ENCODE data around the gene SH3YL1. TPM values are rescaled to one million over a fixed set of nuclear protein-coding genes. Genes with fewer than 3 reads are reported as not detected.

Gene SH3YL1
- total and polyA plus RNA-seq, 7 donors = 7.7 to 10.0 (median 9.2) TPM

DNA sequence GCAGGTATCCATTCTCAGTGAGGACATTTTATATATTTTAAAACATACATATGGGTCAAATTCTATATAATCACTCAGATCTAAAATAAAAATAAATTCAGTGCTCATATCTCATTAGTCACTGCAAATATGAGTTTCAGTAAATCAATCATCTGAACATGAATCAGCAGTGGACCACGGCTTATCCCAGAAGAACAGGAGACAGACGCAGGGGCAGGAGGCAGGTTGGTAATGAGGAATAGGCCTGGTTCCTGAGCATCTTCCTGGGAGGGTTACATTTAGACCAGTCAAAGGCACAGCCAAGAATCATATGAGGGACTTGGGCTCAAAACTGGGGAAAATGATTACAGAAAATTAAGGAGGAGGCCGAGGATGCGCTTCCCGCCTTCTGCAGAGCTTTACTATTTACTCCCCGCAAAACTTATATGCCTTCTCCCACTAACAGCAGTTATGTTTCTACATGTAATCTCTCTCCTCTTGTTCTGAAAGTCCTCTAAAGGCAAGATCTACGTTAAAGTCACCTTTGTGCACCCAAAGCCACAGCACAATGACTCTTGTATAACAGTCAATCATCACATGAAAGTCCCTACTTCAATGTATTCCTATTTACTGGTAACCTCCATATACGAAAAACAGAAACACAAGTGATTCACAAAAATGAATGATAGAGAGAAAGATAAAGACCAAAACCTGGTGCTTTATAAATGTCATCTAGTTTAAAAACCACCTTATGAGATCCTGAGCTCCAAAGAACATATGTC lies 35.1 kb downstream of the SH3YL1 start:
- no peak for ATAC-seq
- Histone ChIP-seq H3K36me3 (ENCODE audit: insufficient read depth in 1 of 2, low read depth in 1 of 2) (peaks cover 7 to 87% of the 10 kb centered on the region in 2 donors), H3K4me3 (no peak overlapping the region), H3K27ac (no peak overlapping the region), H3K27me3 (ENCODE audit: insufficient read depth in 3 of 3, low read length in 2 of 3) (no peaks in the 10 kb centered on the region), H3K4me1 (no peaks in the 10 kb centered on the region), H3K9me3 (no peaks in the 10 kb centered on the region)
- TF ChIP-seq, protein P1, sequence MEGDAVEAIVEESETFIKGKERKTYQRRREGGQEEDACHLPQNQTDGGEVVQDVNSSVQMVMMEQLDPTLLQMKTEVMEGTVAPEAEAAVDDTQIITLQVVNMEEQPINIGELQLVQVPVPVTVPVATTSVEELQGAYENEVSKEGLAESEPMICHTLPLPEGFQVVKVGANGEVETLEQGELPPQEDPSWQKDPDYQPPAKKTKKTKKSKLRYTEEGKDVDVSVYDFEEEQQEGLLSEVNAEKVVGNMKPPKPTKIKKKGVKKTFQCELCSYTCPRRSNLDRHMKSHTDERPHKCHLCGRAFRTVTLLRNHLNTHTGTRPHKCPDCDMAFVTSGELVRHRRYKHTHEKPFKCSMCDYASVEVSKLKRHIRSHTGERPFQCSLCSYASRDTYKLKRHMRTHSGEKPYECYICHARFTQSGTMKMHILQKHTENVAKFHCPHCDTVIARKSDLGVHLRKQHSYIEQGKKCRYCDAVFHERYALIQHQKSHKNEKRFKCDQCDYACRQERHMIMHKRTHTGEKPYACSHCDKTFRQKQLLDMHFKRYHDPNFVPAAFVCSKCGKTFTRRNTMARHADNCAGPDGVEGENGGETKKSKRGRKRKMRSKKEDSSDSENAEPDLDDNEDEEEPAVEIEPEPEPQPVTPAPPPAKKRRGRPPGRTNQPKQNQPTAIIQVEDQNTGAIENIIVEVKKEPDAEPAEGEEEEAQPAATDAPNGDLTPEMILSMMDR (IDR thresholded peaks at IDR 0.05) = no peak
- DNase-seq = no peak
- 92 to 95% (median 95%) methylated on average over 8 of the region's 8 CpGs for WGBS, 3 donors
- intact Hi-C loops (cut with DNase I) = no loop called here

DNA sequence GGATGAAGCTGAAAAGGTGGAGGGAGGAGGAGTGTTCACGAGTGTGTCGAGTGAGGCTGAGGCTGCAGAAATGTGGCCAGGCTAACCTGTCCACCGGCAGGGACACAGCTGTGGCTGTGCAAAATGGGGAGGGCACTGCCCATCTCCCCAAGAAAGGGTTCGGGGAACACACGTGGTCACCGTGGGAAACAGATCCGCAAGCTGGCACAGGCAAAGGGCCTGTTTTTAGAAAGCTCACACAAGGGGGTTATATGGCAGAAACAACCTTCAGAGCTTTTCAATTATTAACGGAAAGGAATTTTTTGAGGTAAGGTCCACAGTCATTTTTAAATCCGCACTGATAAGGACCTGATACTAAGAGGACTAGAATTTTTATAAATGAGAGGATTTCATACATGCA lies 35.7 kb downstream of the SH3YL1 start:
- 83 to 90% (median 84%) methylated on average over 9 of the region's 9 CpGs for WGBS, 3 donors
- intact Hi-C loops (cut with DNase I) = no loop called here
- H3K36me3 ChIP-seq (ENCODE audit: insufficient read depth in 1 of 2, low read depth in 1 of 2) = peaks cover 8 to 89% of the 10 kb centered on the region in 2 donors
- H3K27ac ChIP-seq = no peak overlapping the region
- H3K9me3 ChIP-seq = no peaks in the 10 kb centered on the region
- no peak overlapping the region for H3K4me3 ChIP-seq
- TF ChIP-seq, protein P1 (IDR thresholded peaks at IDR 0.05) = no peak
- no peaks in the 10 kb centered on the region for H3K4me1 ChIP-seq
- ATAC-seq (no peak), DNase-seq (no peak)
- no peaks in the 10 kb centered on the region for H3K27me3 ChIP-seq (ENCODE audit: insufficient read depth in 3 of 3, low read length in 2 of 3)

DNA sequence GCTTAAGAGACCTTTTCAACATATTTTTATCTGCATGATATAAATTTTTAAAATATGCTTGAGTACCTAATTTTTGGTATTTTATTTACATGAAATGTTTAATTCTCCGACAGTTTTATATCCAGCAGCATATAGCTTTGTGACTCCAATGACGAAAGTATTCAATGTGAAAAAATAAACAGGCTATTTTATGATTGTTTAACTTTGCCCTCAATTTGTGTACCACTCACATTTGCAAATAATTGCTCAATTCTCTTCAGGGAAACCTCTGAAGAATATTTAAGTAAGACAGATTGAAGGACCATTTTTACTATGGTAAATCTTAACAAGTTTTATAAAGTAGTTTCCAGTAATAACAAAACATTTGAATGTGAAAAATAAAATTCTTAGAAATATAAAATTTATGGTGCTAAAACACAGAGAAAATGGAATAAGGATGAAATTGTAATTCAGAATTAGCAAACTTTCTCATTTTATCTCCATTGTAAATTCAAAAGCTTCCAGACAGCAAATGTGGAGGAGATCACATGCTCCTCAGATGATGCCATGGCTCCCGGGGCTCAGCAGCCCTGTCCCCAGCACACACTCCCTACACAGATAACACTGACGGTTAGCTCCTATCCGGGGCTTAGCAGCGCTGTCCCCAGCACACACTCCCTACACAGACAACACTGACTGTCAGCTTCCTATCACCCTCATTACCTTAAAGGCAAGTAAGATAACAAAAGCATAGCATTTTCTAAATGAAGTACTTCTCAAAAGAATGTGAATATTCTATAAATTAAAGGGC lies 39.7 kb downstream of the SH3YL1 start:
- Histone ChIP-seq H3K4me3 (no peak overlapping the region), H3K27ac (no peak overlapping the region), H3K36me3 (ENCODE audit: insufficient read depth in 1 of 2, low read depth in 1 of 2) (peaks cover 9 to 75% of the 10 kb centered on the region in 2 donors), H3K4me1 (no peaks in the 10 kb centered on the region), H3K9me3 (no peaks in the 10 kb centered on the region), H3K27me3 (ENCODE audit: insufficient read depth in 3 of 3, low read length in 2 of 3) (no peaks in the 10 kb centered on the region)
- WGBS, 3 donors = 92 to 96% (median 95%) methylated on average over 6 of the region's 6 CpGs
- no peak for DNase-seq
- ATAC-seq = no peak
- TF ChIP-seq, protein P1 (IDR thresholded peaks at IDR 0.05) = no peak
- intact Hi-C loops (cut with DNase I) = no loop called here

DNA sequence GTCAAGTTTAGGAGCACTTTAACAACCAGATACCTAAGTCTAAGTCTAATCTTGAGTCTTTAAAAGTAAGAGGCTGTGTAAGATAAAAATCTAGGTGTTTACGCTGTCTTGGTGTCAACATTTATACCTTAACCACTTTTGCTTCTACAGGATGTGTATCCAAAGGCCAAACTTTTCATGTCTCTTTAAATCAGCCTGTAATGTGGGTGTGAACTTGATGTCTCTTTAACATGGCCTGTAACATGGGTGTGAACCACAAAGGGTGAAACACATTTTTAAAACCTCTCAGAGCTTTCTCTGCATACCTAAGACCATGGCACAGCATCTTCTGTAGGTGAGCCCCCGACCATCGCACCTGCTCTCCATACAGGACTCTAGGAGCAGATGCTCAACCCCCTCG lies 40.4 kb downstream of the SH3YL1 start:
- WGBS, 3 donors = 82 to 84% (median 83%) methylated on average over 4 of the region's 4 CpGs
- ATAC-seq = no peak
- H3K4me3 ChIP-seq = no peak overlapping the region
- no peaks in the 10 kb centered on the region for H3K27me3 ChIP-seq (ENCODE audit: insufficient read depth in 3 of 3, low read length in 2 of 3)
- H3K36me3 ChIP-seq (ENCODE audit: insufficient read depth in 1 of 2, low read depth in 1 of 2) = peaks cover 7 to 74% of the 10 kb centered on the region in 2 donors
- no peaks in the 10 kb centered on the region for H3K4me1 ChIP-seq
- no peak for DNase-seq
- TF ChIP-seq, protein P1 (IDR thresholded peaks at IDR 0.05) = no peak
- intact Hi-C loops (cut with DNase I) = no loop called here
- no peak overlapping the region for H3K27ac ChIP-seq
- H3K9me3 ChIP-seq = no peaks in the 10 kb centered on the region

Measured in psoas muscle (tissue), 8 donors.